GM12878 (cell line): ENCODE data around the gene LRRC41.

ENCODE experiments used
- BHLHE40 ChIP-seq, 2 experiments: fragments of 450-650 bp in 1 of 2; IDR thresholded peaks; 2 replicates each; pipeline ENCODE4 v1.6.1; 2011 to 2017; ENCODE audit warnings: low read depth in 2 of 2, borderline replicate concordance in 1 of 2, improper control_type of control experiment in 1 of 2, low read length in 1 of 2, mild to moderate bottlenecking in 1 of 2
- CTCF ChIP-seq, 3 experiments: IDR thresholded peaks in 2 of 3; conservative IDR thresholded peaks in 1 of 3; 2 replicates each; pipeline ENCODE4 v1.5.1; 2011; ENCODE audit warnings: low read depth in 3 of 3, low read length in 3 of 3, mild to moderate bottlenecking in 3 of 3, control low read depth in 2 of 3, moderate library complexity in 2 of 3, inconsistent platforms in 1 of 3, mixed read lengths in 1 of 3; ENCODE audit not compliant: control insufficient read depth in 2 of 3, insufficient read depth in 1 of 3; ENCODE audit errors: extremely low read depth in 1 of 3
- JUNB ChIP-seq: IDR thresholded peaks from 2 replicates; pipeline ENCODE4 v1.6.1; 2016; ENCODE audit warnings: antibody characterized with exemption, mild to moderate bottlenecking
- KAT2A ChIP-seq: conservative IDR thresholded peaks from 2 replicates; pipeline ENCODE4 v1.6.1; 2011; ENCODE audit warnings: low read depth, low read length; ENCODE audit not compliant: control insufficient read depth
- POLR2A ChIP-seq: IDR thresholded peaks from 2 replicates; pipeline ENCODE4 v1.6.1; 2011; ENCODE audit warnings: low read depth, mild to moderate bottlenecking, low read length
- RAD51 ChIP-seq: fragments of 450-650 bp; IDR thresholded peaks from 2 replicates; pipeline ENCODE4 v1.6.1; 2016; ENCODE audit warnings: moderate library complexity, mild to moderate bottlenecking, inconsistent platforms
- RFX5 ChIP-seq: IDR thresholded peaks from 2 replicates; pipeline ENCODE4 v1.6.1; 2011; ENCODE audit warnings: low read depth, low read length, improper control_type of control experiment
- SUZ12 ChIP-seq: fragments of 200-600 bp; sonication (generic); IDR thresholded peaks from one replicate; pipeline ENCODE4 v1.6.1; 2018; ENCODE audit warnings: antibody characterized with exemption, mild to moderate bottlenecking; ENCODE audit not compliant: unreplicated experiment
- ZZZ3 ChIP-seq: IDR thresholded peaks from 2 replicates; pipeline ENCODE4 v1.6.1; 2011; ENCODE audit warnings: low read depth; ENCODE audit not compliant: control insufficient read depth, insufficient read length

GRCh38 chr1:46333300-46334029, 30.0 kb upstream of the LRRC41 start:
- TF ChIP-seq RAD51, result no peak
- no peak for TF ChIP-seq SUZ12
- no peak for TF ChIP-seq BHLHE40 (IDR thresholded peaks at IDR 0.05; ENCODE audit: borderline replicate concordance in 1 of 2, low read depth in 2 of 2, low read length in 1 of 2)
- TF ChIP-seq POLR2A, result peak; percentile 77
- no peak for TF ChIP-seq KAT2A
- TF ChIP-seq ZZZ3, result no peak
- TF ChIP-seq CTCF (IDR thresholded peaks at IDR 0.05 in 2 of 3, conservative IDR thresholded peaks at IDR 0.05 in 1 of 3; ENCODE audit: control insufficient read depth in 2 of 3, extremely low read depth in 1 of 3, insufficient read depth in 1 of 3, low read depth in 3 of 3, low read length in 3 of 3), result peak; percentile 49 to 73 (median 53)
- no peak for TF ChIP-seq RFX5
- TF ChIP-seq JUNB, result no peak
